ENCODE data around the gene GPR62.

GPR62 gene

DNA sequence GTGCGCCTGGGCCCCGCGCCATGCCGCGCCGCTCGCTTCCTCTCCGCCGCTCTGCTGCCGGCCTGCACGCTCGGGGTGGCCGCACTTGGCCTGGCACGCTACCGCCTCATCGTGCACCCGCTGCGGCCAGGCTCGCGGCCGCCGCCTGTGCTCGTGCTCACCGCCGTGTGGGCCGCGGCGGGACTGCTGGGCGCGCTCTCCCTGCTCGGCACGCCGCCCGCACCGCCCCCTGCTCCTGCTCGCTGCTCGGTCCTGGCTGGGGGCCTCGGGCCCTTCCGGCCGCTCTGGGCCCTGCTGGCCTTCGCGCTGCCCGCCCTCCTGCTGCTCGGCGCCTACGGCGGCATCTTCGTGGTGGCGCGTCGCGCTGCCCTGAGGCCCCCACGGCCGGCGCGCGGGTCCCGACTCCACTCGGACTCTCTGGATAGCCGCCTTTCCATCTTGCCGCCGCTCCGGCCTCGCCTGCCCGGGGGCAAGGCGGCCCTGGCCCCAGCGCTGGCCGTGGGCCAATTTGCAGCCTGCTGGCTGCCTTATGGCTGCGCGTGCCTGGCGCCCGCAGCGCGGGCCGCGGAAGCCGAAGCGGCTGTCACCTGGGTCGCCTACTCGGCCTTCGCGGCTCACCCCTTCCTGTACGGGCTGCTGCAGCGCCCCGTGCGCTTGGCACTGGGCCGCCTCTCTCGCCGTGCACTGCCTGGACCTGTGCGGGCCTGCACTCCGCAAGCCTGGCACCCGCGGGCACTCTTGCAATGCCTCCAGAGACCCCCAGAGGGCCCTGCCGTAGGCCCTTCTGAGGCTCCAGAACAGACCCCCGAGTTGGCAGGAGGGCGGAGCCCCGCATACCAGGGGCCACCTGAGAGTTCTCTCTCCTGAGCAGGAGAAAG, 951 bp downstream of the GPR62 start:
- DNase-seq (ENCODE audit: low spot score) = peak; percentile 59

DNA sequence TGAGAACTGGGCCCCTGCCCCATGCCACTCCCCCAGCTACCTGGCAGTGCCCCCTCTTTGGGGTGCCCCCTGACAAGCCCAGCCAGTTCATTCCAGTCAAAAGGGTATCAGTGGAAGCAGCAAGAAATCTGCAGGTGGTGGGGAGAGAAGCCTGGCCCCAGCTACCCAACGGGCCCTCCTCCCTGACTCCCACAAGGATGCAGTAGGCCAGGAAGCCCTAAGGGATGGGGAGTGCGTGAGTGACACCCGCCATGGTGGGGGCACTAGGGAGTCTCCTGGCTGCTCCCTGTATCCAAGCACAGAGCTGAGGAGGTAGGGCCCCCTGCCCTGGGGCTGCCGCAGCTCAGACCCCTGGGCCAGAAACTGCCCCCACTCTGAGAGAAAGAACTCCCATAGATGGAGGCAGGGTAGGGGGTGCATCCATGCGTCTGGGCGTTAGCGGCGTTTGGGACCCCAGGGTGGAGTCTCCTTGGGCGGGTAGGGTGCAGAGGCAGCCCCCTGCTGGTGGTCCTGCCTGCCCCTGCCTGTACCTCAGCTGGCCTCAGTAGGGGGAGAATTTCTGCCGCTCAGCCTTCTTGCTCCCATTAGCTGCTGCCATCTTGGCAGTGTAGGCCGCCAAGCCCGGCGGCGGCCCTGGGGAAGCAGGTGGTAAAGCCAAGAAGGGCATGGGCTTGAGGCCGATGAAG, 2.5 kb downstream of the GPR62 start:
- DNase-seq (ENCODE audit: low spot score) = no peak

GRCh38 chr3:51958603-51959521, 3.7 kb downstream of the GPR62 start:
- DNase-seq (ENCODE audit: low spot score) = no peak

GRCh38 chr3:51959651-51960050, 4.5 kb downstream of the GPR62 start:
- no peak for DNase-seq (ENCODE audit: low spot score)

GRCh38 chr3:51960386-51960785, 5.2 kb downstream of the GPR62 start:
- DNase-seq (ENCODE audit: low spot score) = no peak

DNA sequence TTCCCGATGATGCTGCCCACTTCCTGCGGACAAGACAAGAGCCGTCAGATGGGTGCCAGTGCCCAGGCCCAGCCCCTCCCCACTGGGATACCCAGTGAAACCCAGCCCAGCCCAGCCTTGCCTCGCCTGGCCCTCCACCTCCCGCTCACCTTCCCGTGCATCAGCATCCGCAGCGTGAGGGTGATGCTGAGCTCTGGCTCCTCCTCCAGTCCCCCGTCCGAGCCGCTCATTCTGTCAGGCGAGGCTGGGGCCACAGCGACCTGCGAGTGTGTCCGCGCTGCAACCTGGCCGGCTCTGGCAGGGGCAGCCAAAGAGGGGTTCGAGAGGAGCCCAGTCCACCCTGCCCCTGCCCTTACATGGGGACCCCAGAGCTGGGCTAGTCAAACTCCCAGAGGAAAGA, 5.8 kb downstream of the GPR62 start:
- no peak for DNase-seq (ENCODE audit: low spot score)

GRCh38 chr3:51961602-51962569, 6.7 kb downstream of the GPR62 start:
- no peak for DNase-seq (ENCODE audit: low spot score)

- no peak for DNase-seq (ENCODE audit: low spot score)
Measured at GRCh38 chr3:51962854-51963530, 7.8 kb downstream of the GPR62 start.

- DNase-seq (ENCODE audit: low spot score) = no peak
Measured at GRCh38 chr3:51963951-51964451, 8.8 kb downstream of the GPR62 start.

DNA sequence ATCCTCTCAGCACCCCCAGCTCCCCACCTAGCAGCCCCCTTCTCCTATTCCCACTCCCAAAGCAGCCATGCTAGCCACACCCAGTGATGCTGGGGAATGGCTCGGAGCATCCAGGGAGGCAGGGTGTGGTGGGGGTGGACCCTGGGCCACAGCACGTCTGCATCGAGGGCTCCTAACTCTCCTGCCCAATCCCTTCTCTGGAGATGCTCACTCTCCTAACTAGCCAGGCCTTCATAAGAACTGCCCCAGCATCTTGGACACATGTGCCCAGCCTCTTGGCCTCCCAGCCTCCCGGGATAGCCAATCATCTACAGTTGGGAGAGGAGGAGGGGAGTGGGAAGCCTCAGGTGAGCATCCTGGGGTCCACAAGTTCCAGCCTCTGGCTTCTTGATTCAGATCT, 9.3 kb downstream of the GPR62 start:
- DNase-seq (ENCODE audit: low spot score) = no peak

DNA sequence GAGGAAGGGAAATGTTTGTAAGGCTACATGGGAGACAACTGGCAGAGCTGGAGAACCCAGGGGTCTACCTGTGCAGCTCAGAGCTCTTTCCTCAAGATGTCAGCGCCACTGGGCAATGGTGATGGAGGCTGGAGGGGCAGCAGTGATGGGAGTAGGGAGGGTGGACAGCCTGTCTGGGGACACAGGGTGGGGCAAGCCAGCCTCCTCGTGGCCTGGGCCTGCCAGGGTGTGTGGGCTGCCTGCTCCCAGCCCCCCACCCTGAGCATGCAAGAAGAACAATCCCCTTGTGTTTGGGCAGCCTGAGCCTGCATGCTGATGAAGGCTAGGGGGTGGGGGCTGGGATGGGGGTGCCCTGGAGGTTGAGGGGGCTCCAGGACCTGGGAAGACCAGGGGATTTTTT, 10.8 kb downstream of the GPR62 start:
- no peak for DNase-seq (ENCODE audit: low spot score)

DNA sequence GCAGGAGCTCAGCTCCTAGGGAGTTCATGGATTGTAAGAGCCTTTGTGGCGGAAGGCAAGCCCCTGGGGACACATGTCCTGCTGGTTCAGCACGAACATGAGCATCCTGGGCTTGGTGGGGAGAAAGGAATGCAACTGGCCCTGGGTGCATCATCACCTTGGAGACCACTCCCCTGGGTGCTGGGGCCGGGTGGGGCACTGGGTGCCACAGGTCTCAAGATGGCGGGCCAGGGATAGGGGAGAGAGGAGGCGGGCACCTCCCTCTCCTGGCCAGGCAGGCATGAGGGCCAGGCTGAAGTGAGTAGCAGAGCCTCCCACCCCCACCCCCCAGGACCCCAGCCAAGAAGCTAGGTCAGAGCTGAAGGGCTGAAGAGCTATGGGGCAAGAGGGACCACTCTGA, 11.3 kb downstream of the GPR62 start:
- no peak for DNase-seq (ENCODE audit: low spot score)

GRCh38 chr3:51966922-51967383, 11.8 kb downstream of the GPR62 start:
- no peak for DNase-seq (ENCODE audit: low spot score)

- no peak for DNase-seq (ENCODE audit: low spot score)
Measured at GRCh38 chr3:51967384-51968169, 12.4 kb downstream of the GPR62 start, which contains the start of gene PCBP4. PCBP4 (minus strand) TSS chr3:51967454; CDS start chr3:51961240, 6,214 bp downstream.

DNA sequence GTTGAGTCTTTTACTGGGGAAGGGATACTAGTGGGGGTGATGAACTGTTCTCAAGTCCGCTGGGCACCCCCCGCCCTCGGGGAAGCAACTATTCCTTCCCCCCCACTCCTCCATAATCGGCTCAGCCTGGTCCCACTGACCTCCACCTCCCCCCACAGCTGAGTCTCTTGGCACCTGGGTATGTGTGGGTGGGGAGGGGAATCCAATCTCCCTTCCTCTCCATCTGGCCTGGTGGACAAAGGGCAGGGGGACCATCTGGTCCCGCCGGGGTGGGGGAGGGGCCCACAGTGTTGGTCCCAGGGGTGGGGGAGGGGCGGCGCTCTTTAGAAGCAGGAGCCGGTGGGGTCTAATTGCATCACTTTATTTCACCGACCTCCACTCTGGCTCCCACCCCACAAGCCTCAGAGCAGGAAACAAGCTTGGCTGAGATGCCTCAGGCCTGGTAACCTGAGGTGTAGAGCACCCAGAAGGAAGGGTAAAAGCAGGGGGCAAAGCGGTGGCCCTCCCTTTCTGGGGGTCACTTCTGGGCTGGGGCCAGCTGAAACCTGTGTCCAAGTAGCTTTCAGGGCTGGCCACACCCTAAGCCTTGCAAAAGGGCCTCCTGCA, 13.1 kb downstream of the GPR62 start:
- no peak for DNase-seq (ENCODE audit: low spot score)

DNA sequence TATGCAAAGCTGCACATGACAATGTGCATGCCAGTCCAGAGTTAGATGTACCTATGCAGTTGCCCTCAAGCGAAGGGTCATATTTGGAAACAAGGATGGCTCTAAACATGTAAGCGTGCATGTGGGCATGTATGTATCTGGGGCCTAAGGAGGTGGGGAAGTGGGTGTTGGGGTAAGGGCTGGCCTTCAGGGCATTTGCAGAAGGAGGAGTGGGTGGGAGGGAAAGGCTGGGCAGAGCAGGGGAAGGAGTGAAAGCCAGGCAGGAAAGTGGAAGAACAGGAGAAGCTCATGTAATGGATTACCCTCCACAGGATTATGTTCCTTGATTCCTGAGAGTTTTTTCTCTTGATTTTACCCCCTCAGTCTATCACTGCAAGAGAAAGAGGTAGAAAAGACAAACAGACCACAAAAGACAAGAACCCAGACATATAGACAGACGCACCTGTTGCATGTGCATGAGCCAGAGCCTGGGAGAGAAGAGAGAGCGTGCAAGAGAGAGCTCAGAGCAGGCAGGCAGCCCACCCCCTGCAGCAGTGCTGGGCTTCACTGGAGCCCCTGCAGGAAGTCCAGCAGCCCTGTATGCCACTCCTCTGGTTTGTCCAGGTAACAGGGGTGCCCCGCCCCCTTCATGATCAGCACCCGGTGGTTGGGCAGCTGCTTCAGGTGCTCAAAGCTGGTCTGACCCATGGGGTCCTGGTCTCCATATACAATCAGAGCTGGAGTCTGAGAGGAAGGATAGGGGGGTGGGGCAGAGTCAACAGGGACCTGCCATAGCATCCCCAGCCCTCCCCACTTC, 13.9 kb downstream of the GPR62 start:
- DNase-seq (ENCODE audit: low spot score) = no peak

DNA sequence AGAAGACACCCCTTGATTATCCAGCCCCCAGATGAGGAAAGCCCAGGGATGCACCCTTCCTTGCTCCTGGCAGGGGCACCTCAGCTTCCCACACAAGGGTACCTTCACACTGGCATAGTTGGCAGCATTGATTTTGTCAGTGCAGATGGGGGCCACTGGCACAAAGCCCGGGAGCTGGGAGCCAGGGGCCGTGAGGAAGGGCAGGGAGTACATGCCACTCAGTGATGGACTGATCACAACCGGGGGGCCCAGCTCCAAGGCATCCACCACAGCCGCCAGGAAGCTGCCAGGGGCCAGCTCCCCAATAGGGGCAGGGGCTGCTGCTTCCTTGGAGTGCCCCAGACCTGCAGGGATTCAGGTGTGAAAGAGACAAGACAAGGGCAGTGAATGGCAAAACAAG, 14.7 kb downstream of the GPR62 start:
- DNase-seq (ENCODE audit: low spot score) = no peak
